ENCODE measurements around the gene SPDYE1. TPM values are rescaled to one million over a fixed set of nuclear protein-coding genes. Genes with fewer than 3 reads are reported as not detected.
A peak's percentile ranks its signal among the peaks of the same experiment; 100 is the strongest.
"Not testable (repeated sequence)": the region's sequence is repeated elsewhere in the genome, so short reads cannot be mapped to it uniquely, and the experiment has no call there.

The SPDYE1 gene
- total RNA-seq, 1 experiment from 2014 or later = not detected

DNA sequence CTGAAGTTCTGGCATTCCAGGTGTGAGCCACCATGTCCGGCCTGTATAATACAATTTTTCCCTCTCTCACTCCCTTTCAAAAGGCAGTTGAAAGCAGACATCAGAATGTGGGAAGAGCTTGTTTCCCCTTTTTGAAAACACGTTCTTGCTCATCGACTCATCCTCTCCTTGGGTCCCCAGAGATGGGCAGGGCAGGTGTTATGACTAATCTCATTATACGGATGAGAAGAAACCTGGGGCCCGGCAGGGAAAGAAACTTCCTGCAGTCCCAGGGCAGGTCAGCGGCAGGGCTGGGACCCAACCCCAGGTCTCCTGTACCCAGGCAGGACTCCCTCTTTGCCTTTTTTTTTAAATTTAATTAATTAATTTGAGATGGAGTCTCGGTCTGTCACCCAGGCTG is 4.8 kb upstream of the SPDYE1 start:
- not testable (repeated sequence) for DNase-seq (ENCODE audit: low spot score)

DNA sequence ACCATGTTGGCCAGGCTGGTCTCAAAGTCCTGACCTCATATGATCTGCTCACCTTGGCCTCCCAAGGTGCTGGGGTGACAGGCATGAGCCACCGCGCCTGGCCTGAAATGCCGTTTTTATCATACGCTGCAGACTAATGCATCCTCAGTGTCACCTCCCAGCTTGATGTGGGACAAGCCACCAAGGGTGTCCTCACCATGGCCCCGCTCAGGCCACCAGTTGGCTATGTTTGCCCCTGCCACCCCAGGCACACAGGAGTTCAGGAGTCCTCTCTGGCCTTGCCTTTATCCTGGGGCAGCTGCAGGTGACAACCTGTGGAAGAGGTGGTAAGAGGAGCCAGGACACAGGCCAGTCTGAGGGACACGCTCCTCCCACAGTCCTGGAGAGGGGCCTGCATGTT is 3.0 kb upstream of the SPDYE1 start:
- not testable (repeated sequence) for DNase-seq (ENCODE audit: low spot score)

DNA sequence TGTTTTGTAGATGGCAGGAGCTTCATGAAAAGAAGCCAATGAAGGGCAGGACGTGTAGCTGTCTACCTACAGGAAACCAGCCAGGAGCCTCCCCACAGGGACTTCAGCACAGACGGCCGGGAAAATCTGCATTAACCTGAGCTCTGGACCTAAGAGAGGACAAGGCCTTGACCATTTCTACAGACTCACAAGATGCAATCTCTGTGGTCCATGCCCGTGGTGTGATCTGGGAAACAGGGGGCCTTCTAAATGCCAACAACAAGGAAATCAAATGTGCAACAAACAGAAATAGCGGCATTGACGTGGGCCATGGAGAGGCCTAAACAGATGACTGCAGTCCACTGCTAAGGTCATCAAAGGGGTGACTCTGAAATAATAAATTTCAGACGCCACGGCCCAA is 14.4 kb downstream of the SPDYE1 start:
- DNase-seq (ENCODE audit: low spot score) = not testable (repeated sequence)

DNA sequence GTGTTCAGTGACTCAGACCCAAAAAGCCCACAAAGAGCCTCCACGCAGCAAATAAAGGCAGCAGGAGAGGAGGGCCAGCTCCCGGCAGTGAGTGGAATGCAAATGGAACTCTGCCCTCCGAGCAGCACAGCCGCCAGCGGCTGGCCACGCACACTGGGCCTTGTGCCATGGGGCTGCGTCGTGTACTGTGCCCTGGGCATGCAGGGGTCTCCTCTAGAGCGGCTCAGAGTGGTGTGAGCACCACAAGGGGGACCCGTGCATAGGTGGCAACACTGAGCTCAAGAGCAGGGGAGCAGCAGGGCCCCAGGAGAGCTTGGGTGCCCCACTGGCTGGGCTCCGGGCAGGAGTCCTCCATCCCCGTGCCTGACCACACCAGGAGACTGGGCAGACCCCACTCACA is 17.4 kb downstream of the SPDYE1 start:
- DNase-seq (ENCODE audit: low spot score) = not testable (repeated sequence)

DNA sequence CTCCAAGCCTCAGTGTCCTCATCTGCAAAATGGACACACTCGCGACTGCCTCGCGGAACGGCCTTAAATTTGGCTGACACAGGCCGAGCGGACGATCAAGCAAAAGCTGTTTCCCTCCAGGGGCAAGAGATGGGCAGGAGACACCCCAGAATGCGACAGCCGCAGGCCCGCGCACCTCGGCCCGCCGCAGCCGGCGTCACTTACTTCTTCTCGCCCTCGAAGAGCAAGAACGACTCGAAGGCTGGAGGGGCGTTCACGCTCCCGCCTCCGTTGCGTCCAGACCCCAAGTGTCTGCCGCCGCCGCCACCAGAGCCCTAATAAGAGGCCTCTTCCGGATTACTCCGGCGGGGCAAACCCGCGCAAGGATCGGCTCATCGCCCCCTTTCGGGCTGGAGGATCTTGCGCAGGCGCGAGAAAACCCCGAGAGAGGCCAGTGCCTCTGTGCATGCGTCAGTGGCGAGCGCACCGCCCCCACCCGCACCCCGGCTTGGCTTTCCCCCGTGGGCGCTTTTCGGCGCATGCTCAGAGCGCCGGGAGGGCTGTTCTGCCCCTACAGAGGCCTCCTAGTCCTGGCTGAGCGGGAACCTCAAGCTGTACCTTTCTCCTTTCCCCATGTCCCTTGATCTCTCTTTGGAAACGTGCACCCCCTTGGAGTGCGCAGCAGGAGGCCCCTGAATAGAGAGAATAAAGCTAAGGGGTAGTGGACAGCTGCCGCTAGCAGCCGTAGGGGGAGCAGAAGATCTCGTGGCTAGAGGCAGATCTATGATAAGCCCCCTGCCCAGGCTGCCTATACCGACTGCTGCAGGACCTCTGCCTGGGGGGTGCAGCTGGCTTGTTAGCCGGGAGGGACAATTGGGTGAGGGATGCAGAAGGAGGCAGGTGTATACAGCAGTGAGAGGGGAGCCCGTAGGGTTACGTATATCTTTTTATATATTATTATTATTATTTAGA is 21.4 kb downstream of the SPDYE1 start:
- DNase-seq (ENCODE audit: low spot score) = peak; percentile 97

DNA sequence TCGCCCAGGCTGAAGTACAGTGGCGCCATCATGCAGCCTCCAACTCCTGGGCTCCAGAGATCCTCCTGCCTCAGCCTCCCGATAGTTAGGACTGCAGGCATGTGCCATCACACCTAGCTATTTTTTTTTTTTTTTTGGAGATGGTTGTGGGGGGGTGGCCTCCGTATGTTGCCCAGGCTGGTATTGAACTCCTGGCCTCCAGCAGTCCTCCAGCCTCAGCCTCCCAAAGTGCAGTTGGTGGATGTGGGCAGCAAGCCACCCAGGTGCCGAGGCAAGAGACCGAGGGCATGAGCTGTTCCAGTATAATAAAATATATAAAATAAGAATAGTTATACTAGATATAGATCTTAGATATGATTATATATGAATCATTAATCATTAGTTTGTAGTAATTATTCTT is 22.1 kb downstream of the SPDYE1 start:
- not testable (repeated sequence) for DNase-seq (ENCODE audit: low spot score)

DNA sequence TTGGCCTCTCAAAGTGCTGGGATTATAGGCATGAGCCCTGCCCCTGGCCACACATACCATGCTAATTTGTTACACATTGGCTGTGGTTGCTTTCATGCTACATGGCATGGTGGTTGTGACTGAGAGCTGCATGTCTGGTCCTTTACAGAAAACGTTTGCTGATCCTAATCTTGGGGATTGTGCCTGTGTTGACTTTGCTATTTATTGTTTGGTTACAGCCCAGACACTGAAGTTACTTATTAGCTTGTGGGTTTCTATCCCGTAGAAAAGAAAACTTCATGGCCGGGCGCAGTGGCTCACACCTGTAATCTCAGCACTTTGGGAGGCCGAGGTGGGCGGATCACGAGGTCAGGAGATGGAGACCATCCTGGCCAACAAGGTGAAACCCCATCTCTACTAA is 24.4 kb downstream of the SPDYE1 start:
- not testable (repeated sequence) for DNase-seq (ENCODE audit: low spot score)

DNA sequence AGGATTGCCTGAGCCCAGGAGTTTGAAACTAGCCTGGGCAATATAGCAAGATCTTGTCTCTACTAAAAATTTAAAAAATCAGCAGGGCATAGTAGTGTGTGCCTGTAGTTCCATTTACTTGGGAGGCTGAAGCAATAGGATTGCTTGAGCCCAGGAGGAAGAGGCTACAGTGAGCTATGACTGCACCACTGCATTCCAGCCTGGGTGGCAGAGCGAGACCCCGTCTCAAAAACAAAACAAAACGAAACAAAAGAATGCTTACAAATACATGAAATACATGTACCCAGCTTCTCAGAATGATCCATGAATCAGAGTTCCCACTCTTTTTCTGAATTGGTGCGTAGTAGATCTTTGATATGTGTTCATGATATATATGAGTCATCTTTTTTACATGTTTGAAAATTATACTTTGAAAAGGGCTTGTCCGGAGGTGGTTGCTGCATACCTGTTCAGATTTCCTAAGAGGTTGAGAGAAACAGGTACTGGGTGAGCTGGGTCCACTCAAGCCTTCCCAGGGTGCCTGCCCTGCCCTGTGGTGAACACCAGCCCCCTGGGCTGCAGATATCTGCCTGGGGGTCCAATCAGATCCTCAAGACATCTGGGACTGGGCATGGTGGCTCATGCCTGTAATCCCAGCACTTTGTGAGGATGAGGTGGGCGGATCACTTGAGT is 25.2 kb downstream of the SPDYE1 start:
- DNase-seq (ENCODE audit: low spot score) = not testable (repeated sequence)

DNA sequence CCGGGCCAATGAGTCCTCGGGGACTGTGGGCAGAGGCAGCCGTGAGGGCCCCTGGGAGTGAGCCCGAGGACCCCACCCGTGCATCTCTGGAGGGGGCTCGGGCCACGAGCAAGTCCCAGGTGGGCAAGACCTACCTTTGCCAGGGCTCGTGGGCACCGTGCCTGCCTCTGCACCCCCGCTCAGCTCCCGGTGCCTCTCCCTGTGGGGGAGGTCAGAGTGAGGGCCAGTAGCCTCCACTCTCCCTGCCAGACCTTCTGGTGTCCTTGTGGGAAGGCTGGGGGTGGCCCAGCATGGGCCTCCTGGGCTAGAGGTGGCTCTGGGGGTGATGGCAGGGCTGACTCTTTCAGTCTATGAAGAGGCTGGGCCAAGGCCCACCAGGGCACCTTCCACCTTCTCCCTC is 31.7 kb downstream of the SPDYE1 start:
- not testable (repeated sequence) for DNase-seq (ENCODE audit: low spot score)

DNA sequence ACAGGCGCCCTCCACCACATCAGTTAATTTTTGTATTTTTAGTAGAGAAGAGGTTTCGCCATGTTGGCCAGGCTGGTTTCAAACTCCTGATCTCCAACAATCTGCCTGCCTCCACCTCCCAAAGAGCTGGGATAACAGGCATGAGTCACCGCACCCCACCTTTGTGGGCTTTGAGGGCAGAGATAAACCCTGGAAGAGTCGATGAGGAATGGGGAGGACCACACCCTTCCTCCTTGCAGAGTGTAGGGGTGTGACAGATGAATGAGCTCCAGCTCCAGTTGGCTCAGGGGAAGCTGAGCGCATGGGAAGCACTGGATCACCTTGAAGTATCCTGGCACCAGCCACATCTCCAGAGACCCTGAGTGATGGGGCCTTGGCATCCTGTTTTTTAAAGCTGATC is 32.3 kb downstream of the SPDYE1 start:
- DNase-seq (ENCODE audit: low spot score) = not testable (repeated sequence)

DNA sequence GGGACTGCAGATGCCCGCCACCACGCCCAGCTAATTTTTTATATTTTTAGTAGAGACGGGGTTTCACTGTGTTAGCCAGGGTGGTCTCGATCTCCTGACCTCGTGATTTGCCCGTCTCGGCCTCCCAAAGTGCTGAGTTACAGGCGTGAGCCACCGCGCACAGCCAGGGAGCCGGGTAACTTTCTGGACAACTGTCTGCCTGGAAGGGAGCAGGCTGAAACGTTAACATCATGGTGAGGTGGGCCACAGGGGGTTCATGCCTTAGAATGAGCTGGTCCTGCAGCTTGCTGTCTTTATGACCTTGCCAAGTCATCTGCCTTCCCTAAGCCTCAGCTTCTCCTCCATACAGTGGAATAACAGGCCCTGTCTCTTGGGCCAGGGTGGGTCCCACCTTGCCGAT is 33.6 kb downstream of the SPDYE1 start:
- DNase-seq (ENCODE audit: low spot score) = not testable (repeated sequence)

DNA sequence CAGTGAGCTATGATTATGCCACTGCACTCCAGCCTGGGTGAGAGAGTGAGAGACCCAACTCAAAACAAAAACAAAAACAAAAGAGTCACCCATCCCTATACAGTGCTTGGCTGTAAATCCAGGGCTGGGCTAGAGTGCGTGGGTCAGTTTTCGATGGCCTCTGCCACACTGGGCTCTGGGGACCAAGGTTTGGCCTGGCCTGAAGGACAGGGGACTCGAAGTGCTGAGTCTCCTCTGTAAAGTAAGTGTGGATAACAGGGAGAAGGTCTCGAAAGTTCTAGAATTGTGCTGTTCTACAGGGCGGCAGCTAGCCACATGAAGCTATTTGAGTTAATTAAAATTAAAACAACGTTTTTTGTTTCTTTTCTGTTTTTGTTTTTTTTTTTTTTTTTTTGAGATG is 34.3 kb downstream of the SPDYE1 start:
- DNase-seq (ENCODE audit: low spot score) = not testable (repeated sequence)

DNA sequence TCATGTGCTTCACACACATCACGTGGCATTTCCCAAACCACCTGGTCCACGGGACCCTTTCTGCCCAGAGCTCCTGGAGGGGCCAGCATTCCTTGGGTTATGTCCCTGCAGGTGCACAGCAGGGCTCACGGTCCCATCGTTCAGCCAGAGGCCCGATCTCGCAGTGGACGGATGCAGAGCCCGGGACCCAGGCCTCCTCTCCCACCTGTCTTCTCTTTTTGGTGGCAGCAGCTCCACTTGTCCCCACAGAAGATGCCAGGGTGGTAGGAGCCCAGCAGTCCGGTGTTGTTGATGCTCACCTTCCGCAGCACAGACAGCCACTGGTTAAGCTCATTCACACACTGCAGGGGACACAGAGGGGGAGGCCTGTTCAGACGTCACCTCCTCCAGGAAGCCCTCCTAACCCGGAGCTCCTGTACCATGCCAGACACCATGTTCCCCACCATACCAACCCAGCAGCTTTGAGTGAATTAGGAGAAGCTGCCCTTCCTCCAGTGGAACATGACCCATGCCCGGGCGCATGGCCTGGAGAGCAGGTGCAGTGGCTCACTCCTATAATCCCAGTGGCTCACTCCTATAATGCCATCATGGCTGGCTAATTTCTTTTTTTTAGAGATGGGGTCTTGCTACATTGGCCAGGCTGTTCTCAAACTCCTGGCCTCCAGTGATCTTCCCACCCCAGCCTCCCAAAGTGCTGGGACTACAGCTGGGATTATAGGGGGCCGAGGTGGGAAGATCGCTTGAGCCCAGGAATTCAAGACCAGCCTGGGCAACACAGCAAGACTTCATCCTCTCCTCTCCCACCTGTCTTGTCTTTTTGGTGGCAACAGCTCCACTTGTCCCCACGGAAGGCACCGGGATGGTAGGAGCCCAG is 36.5 kb downstream of the SPDYE1 start:
- not testable (repeated sequence) for DNase-seq (ENCODE audit: low spot score)

DNA sequence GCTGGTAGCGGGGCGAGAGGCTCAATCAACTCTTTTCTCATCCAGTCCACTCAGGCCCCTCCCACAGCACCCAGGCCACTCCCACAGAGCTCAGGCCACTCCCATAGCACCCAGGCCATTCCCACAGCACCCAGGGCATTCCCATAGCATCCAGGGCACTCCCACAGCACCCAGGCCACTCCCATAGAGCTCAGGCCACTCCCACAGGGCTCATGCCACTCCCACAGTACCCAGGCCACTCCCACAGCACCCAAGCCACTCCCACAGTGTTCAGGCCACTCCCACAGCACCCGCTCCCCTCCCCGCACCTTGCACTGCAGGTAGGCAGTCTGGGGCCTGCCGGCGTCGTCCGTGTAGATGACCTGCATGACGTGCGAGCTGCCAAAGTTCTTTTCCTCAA is 38.7 kb downstream of the SPDYE1 start:
- not testable (repeated sequence) for DNase-seq (ENCODE audit: low spot score)

DNA sequence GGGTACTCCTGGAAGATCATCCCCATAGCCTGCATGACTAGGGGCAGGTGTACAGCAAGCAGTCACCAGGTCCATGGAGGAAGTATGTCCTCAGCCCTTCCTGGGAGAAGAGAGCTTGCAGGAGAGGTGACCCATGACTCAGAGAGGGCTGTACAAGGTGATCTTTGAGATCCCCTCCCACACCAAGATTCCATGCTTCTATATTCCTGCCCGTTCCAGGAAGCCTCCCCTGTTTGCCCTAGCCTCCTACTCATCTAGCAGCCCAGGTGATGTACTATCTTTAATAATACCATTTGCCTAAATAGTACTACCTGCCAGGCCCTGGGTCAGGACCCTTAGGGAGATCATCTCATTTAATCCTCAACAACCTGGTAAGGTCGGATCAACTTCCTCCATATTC is 40.3 kb downstream of the SPDYE1 start:
- not testable (repeated sequence) for DNase-seq (ENCODE audit: low spot score)

DNA sequence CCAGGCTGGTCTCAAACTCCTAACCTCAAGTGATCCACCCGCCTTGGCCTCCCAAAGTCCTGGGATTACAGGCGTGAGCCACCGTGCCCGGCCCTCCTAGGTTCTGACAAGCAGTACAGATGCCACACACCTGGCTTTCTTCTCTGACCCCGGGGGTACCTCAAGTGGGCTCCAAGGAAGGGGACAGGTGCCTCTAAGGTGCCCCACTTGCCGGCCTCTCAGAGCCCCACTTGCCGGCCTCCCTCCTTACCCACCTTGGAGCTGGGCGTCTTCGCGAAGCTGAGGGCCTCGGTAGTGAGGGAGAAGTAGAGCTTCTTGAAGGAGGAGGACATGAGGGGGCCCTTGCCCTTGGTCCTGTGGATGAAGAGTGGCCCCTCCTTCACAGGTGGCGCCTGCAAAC is 40.9 kb downstream of the SPDYE1 start:
- not testable (repeated sequence) for DNase-seq (ENCODE audit: low spot score)

DNA sequence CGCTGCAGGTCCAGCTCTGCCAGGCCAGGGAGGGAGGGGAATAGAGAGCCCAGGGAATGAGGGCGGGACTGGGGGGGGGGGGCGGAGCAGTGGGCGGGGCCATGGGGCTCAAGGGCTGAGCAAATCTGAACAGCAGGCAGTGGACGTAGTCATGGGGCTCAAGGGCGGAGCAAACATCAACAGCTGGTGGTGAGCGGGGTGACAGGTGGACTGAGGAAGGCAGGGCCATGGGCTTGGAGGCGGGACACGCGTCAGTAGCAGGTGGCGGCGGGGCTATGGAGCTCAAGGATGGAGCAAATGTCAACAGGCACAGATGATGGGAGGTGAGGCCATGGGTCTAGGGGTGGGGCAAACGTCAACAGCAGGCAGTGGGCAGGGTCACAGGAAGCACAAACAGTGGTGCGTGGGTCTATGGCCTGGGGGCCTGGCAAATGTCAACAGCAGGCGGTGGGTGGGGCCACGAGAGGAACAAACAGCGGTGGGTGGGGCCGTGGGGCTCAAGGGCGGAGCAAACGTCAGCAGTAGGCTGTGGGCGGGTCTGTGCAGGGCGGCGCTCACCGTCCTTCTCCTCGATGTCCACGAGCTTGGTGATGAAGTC is 41.4 kb downstream of the SPDYE1 start:
- DNase-seq (ENCODE audit: low spot score) = not testable (repeated sequence)

DNA sequence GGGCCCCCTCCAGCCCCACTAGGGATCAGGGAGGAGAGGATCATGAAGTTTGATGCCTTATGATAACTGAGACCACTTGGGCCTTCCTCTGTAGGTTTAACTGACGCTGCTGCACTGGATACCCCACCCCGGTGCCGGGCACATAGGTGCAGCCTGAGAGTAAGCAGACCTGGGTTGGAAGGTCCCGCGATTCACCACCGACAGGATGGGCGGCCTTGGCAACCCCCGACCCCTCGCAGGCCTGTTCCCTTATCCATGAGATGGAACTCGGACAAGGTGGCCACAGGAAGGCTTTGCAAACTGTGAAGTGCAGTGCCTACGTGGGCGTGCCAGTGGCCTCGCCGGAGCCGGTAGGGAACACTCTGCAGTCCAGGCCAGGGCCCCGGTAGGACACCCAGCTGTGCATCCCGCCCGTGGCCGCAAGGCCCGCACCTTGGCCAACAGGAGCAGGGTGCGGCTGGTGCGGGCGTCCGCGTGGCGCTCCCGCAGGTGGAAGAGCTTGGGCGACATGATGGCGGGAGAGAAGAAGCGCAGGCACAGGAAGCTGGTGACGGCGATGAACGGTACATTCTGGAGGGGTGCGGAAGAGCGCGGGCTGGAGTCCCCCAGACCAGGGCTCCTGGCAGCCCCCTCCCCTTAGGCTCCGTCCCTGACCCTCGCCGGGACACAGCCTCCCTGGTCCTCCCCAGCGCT is 42.2 kb downstream of the SPDYE1 start:
- not testable (repeated sequence) for DNase-seq (ENCODE audit: low spot score)

DNA sequence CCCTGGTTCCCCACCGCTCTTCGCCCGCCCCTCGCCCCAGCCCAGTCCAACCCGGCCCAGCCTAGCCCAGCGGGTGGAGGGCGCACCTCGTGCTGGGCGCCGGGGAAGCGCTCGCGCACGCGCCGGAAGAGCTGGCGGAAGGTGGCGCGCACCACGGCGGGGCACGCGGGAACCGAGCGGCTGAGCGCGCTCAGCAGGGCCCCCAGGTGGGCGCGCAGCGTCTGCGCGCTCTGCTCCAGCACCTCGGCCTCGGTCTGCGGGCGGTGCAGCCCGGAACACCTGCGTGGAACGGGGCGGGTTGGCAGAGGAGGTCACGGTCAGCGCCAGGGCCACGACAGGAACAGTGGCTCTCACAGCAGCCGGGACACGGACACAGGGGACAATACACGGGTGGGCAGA is 42.8 kb downstream of the SPDYE1 start:
- not testable (repeated sequence) for DNase-seq (ENCODE audit: low spot score)

DNA sequence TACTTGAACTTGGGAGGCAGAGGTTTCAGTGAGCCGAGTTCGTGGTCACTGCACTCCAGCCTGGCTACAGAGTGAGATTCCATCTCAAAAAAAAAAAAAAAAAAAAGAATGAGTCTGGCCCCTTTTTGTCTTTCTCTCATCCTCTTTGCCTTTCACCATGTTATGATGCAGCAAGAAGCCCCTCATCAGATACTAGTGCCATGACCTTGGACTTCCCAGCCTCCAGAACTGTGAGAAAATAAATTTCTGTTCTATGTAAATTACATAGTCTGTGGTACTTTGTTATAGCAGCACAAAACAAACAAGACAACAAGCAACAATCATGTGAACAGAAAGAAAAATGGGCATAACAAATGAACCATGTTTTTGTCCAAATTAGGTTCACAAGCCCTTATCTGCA is 44.5 kb downstream of the SPDYE1 start:
- no peak for DNase-seq (ENCODE audit: low spot score)

DNA sequence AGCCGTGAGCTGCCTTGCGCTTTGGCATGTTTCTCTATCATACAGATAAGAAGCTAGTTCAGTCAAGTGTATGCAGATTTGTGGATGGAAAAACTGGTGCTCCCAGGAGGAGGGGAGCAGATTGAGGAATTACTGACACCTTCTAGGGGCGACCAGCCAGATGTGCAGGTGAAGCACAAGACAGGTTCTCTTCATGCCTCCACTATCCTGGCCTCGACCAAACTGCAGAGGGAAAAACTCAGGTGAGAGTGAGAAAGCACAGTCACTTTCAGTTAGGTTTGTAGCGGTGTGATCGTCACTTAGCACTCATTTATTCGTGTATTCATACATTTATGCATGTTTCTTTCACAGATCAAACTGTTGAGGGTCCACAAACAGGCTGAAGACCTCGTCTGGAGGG is 46.2 kb downstream of the SPDYE1 start:
- DNase-seq (ENCODE audit: low spot score) = peak; percentile 19

Data from H4 (cell line).